HG03159 (cell line): ENCODE measurements around the gene ACVR1B.

Experiments
- ATAC-seq: cut with Tn5 transposase; IDR thresholded peaks from one replicate; pipeline ENCODE4 v1.9.1; 2021; ENCODE audit warnings: mild to moderate bottlenecking, moderate library complexity; ENCODE audit not compliant: unreplicated experiment

ACVR1B gene

GRCh38 chr12:52003016-52003550 lies 51.6 kb downstream of the ACVR1B start:
- ATAC-seq: no peak

GRCh38 chr12:52003591-52003990 lies 52.1 kb downstream of the ACVR1B start:
- ATAC-seq: no peak

GRCh38 chr12:52004042-52004648 lies 52.6 kb downstream of the ACVR1B start:
- ATAC-seq: no peak

- no peak for ATAC-seq
These were observed 53.9 kb downstream of the ACVR1B start for GRCh38 chr12:52005218-52005902.

GRCh38 chr12:52005903-52006703 lies 54.6 kb downstream of the ACVR1B start:
- peak; percentile 75 for ATAC-seq

- ATAC-seq: no peak
These were observed 55.2 kb downstream of the ACVR1B start, which contains the start of gene TAMALIN for GRCh38 chr12:52006726-52007157. TSS of gene TAMALIN (plus strand) at chr12:52006946. CDS start at chr12:52007020, 74 bp downstream.

- no peak for ATAC-seq
These were observed 55.8 kb downstream of the ACVR1B start for GRCh38 chr12:52007158-52007921.

- ATAC-seq: no peak
These were observed 56.5 kb downstream of the ACVR1B start for GRCh38 chr12:52007982-52008510.

- ATAC-seq: no peak
These were observed 57.7 kb downstream of the ACVR1B start for GRCh38 chr12:52009081-52009751.

- ATAC-seq: no peak
These were observed 58.7 kb downstream of the ACVR1B start for GRCh38 chr12:52010152-52010622.

- ATAC-seq: no peak
These were observed 59.4 kb downstream of the ACVR1B start for GRCh38 chr12:52010692-52011601.

- no peak for ATAC-seq
These were observed 60.2 kb downstream of the ACVR1B start for GRCh38 chr12:52011602-52012214.

- ATAC-seq: no peak
These were observed 62.3 kb downstream of the ACVR1B start for GRCh38 chr12:52013626-52014310.

GRCh38 chr12:52014567-52015530 lies 63.4 kb downstream of the ACVR1B start:
- ATAC-seq: no peak

- no peak for ATAC-seq
These were observed 64.1 kb downstream of the ACVR1B start for GRCh38 chr12:52015532-52016041.

GRCh38 chr12:52018433-52019112 lies 67.1 kb downstream of the ACVR1B start:
- ATAC-seq: no peak
